Natural killer cell (primary cell): ENCODE results near the gene NAIF1. TPM values are rescaled to one million over a fixed set of nuclear protein-coding genes. Genes with fewer than 3 reads are reported as not detected.
A peak's percentile ranks its signal among the peaks of the same experiment; 100 is the strongest.

Experiments
- ATAC-seq, 3 donors: fragments of 150-1000 bp in 2 of 3; fragments of 200-7000 bp in 1 of 3; cut with Tn5 transposase; 1 replicate in 1 of 3; 2 replicates in 2 of 3; pipeline ENCODE4 v1.10.0; 2021; ENCODE audit warnings: mild to moderate bottlenecking in 2 of 3, moderate library complexity in 2 of 3
- DNase-seq, 2 donors: peaks; one replicate each; pipeline versions ENCODE4 v3.0.0 to v3.0.0-alpha.2; 2013 to 2021; ENCODE audit warnings: mixed read lengths in 1 of 2
- H3K27ac ChIP-seq: one replicate; pipeline ENCODE4 v1.5.1; 2013; ENCODE audit warnings: mild to moderate bottlenecking, low read length
- H3K27me3 ChIP-seq: one replicate; pipeline ENCODE4 v1.6.1; 2013; ENCODE audit warnings: low read length; ENCODE audit not compliant: control insufficient read depth, insufficient read depth
- H3K36me3 ChIP-seq: one replicate; pipeline ENCODE4 v1.6.1; 2013; ENCODE audit warnings: low read length; ENCODE audit not compliant: control insufficient read depth, insufficient read depth
- H3K4me1 ChIP-seq: one replicate; pipeline ENCODE4 v1.6.1; 2013; ENCODE audit warnings: low read length; ENCODE audit not compliant: control insufficient read depth, insufficient read depth
- H3K4me3 ChIP-seq: one replicate; pipeline ENCODE4 v1.5.1; 2013; ENCODE audit warnings: low read length
- H3K9me3 ChIP-seq: one replicate; pipeline ENCODE4 v1.6.1; 2013; ENCODE audit warnings: low read length; ENCODE audit not compliant: control insufficient read depth, insufficient read depth
- H3K27ac Mint-ChIP-seq, 2 donors: one replicate each; pipeline ENCODE4 v1.8.0; 2022; ENCODE audit warnings: mild to moderate bottlenecking in 2 of 2, mixed read lengths in 2 of 2, moderate library complexity in 1 of 2
- H3K27me3 Mint-ChIP-seq, 2 donors: one replicate each; pipeline ENCODE4 v1.8.0; 2022; ENCODE audit warnings: low read depth in 2 of 2, mixed read lengths in 2 of 2
- H3K36me3 Mint-ChIP-seq: one replicate; pipeline ENCODE4 v1.8.0; 2022; ENCODE audit warnings: mixed read lengths
- H3K4me1 Mint-ChIP-seq, 2 donors: one replicate each; pipeline ENCODE4 v1.8.0; 2022; ENCODE audit warnings: mixed read lengths in 2 of 2
- H3K4me3 Mint-ChIP-seq: one replicate; pipeline ENCODE4 v1.8.0; 2022; ENCODE audit warnings: mild to moderate bottlenecking, moderate library complexity, mixed read lengths
- H3K9me3 Mint-ChIP-seq, 2 donors: one replicate each; pipeline ENCODE4 v1.8.0; 2022; ENCODE audit warnings: mixed read lengths in 2 of 2
- CTCF ChIP-seq: fragments of 200-600 bp; IDR thresholded peaks from one replicate; pipeline ENCODE4 v1.8.0; 2022; ENCODE audit warnings: antibody characterized with exemption
- WGBS: methylation state at CpG from one replicate; pipeline ENCODE4 v1.1.7; 2013; ENCODE audit warnings: missing lambda C conversion rate; ENCODE audit not compliant: insufficient coverage; 5-methylcytosine and 5-hydroxymethylcytosine counted together
- intact Hi-C: fragments of 100-400 bp; cut with micrococcal nuclease; formaldehyde crosslinking; loops from one replicate; pipeline ENCODE4 v1.14.2; 2022
- total RNA-seq, 4 donors: library from RNA; stranded (reverse); fragments of 120-200 nt in 1 of 4; gene quantifications; one replicate each; pipeline versions ENCODE4 v1.2.3 to v1.2.4, GENCODE V29; 2013 to 2022

The NAIF1 gene
- total RNA-seq, 3 donors from 2014 or later (not counting 1 experiment from before 2014, with no cell fraction given), result 11.9 to 12.6 (median 12.1) TPM

GRCh38 chr9:128097543-128098296 is 30.6 kb upstream of the NAIF1 start:
- ATAC-seq (no peak), DNase-seq (no peak)
- Mint-ChIP-seq H3K36me3 (no peaks in the 10 kb centered on the region), H3K27me3 (no peaks in the 10 kb centered on the region), H3K27ac (peak overlapping the region in 1 of 2 donors; percentile 65), H3K4me1 (peaks cover 38 to 56% of the 10 kb centered on the region in 2 donors), H3K4me3 (no peak overlapping the region), H3K9me3 (no peaks in the 10 kb centered on the region)
- intact Hi-C loops, result no loop called here
- no peak for TF ChIP-seq CTCF
- Histone ChIP-seq H3K27ac (no peak overlapping the region), H3K4me3 (no peak overlapping the region), H3K27me3 (no peaks in the 10 kb centered on the region), H3K9me3 (no peaks in the 10 kb centered on the region), H3K4me1 (peaks cover 41% of the 10 kb centered on the region), H3K36me3 (peaks cover 27% of the 10 kb centered on the region)
- 82% methylated on average over 13 of the region's 13 CpGs for WGBS

- Mint-ChIP-seq H3K4me3 (no peak overlapping the region), H3K4me1 (peaks cover 46 to 60% of the 10 kb centered on the region in 2 donors), H3K9me3 (no peaks in the 10 kb centered on the region), H3K27me3 (no peaks in the 10 kb centered on the region), H3K36me3 (no peaks in the 10 kb centered on the region), H3K27ac (no peak overlapping the region)
- H3K36me3 ChIP-seq, result peaks cover 21% of the 10 kb centered on the region
- no peak overlapping the region for H3K27ac ChIP-seq
- WGBS, result 93% methylated on average over 17 of the region's 19 CpGs
- TF ChIP-seq CTCF, result no peak
- H3K9me3 ChIP-seq, result no peaks in the 10 kb centered on the region
- intact Hi-C loops, result no loop called here
- peaks cover 50% of the 10 kb centered on the region for H3K4me1 ChIP-seq
- no peaks in the 10 kb centered on the region for H3K27me3 ChIP-seq
- DNase-seq (no peak), ATAC-seq (no peak)
- H3K4me3 ChIP-seq, result no peak overlapping the region
Measured at GRCh38 chr9:128096616-128097536, 29.8 kb upstream of the NAIF1 start.

GRCh38 chr9:128094950-128095544 is 27.9 kb upstream of the NAIF1 start:
- TF ChIP-seq CTCF, result no peak
- H3K4me3 Mint-ChIP-seq, result no peak overlapping the region
- no peaks in the 10 kb centered on the region for H3K36me3 Mint-ChIP-seq
- ATAC-seq (no peak), DNase-seq (no peak)
- peaks cover 51 to 66% of the 10 kb centered on the region in 2 donors for H3K4me1 Mint-ChIP-seq
- Histone ChIP-seq H3K27ac (peak overlapping the region; percentile 43), H3K4me3 (no peak overlapping the region), H3K4me1 (peaks cover 51% of the 10 kb centered on the region), H3K27me3 (no peaks in the 10 kb centered on the region), H3K36me3 (peaks cover 5% of the 10 kb centered on the region), H3K9me3 (no peaks in the 10 kb centered on the region)
- H3K9me3 Mint-ChIP-seq, result no peaks in the 10 kb centered on the region
- intact Hi-C loops, result no loop called here
- no peaks in the 10 kb centered on the region for H3K27me3 Mint-ChIP-seq
- H3K27ac Mint-ChIP-seq, result peak overlapping the region; percentile 80 to 84
- 86% methylated on average over 11 of the region's 11 CpGs for WGBS
